ENCODE data around the gene CCDC146.

- no peak for TF ChIP-seq ZSCAN29 (IDR thresholded peaks at IDR 0.05)
- TF ChIP-seq POLR2AphosphoS5 (IDR thresholded peaks at IDR 0.05; ENCODE audit: low read length), result no peak
- TF ChIP-seq BHLHE40 (IDR thresholded peaks at IDR 0.05; ENCODE audit: borderline replicate concordance in 1 of 2, low read depth in 2 of 2, low read length in 1 of 2), result no peak
- TF ChIP-seq ESRRA (IDR thresholded peaks at IDR 0.05; ENCODE audit: low read length), result no peak
- TF ChIP-seq EP300 (IDR thresholded peaks at IDR 0.05; ENCODE audit: borderline replicate concordance in 1 of 2, control insufficient read depth in 1 of 2, low read depth in 2 of 2, low read length in 2 of 2), result no peak
- no peak for TF ChIP-seq NKRF (conservative IDR thresholded peaks at IDR 0.05)
- TF ChIP-seq POLR2A (IDR thresholded peaks at IDR 0.05; ENCODE audit: low read depth, low read length), result no peak
- no peak for TF ChIP-seq USF2 (IDR thresholded peaks at IDR 0.05; ENCODE audit: borderline replicate concordance, low read depth, low read length)
- no peak for TF ChIP-seq CEBPB (IDR thresholded peaks at IDR 0.05; ENCODE audit: borderline replicate concordance in 1 of 2, low read depth in 2 of 2, low read length in 2 of 2)
- TF ChIP-seq CTCF (IDR thresholded peaks at IDR 0.05 in 2 of 3, conservative IDR thresholded peaks at IDR 0.05 in 1 of 3; ENCODE audit: control insufficient read depth in 2 of 3, extremely low read depth in 1 of 3, insufficient read depth in 1 of 3, low read depth in 3 of 3, low read length in 3 of 3), result no peak
These were observed 191.6 kb downstream of the CCDC146 start for GRCh38 chr7:77313876-77314480.

All from GM12878 (cell line).